ENCODE results near the gene TIMELESS. TPM values are rescaled to one million over a fixed set of nuclear protein-coding genes. Genes with fewer than 3 reads are reported as not detected.

Gene TIMELESS
- total RNA-seq, 4 donors from 2014 or later: 1.9 to 4.6 (median 2.5) TPM

DNA sequence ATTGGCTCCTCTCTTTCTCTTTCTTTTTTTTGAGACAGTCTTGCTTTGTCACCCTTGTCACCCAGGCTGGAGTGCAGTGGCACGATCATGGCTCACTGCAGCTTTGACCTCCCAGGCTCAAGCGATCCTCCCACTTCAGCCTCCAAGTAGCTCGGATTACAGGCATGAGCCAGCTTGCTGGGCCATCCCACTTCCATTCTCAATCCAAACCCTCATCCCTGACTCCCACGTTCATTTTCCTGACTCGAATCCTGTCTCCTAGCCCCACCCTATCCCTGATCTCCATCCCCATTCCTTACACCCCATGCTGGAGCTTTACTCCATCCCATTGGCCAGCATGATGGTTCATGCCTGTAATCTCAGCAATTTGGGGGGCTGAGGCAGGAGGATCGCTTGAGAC is 26.9 kb upstream of the TIMELESS start:
- TF ChIP-seq POLR2A (IDR thresholded peaks at IDR 0.05): no peak
- no peak for TF ChIP-seq CTCF (IDR thresholded peaks at IDR 0.05 in 4 of 5, conservative IDR thresholded peaks at IDR 0.05 in 1 of 5)
- Histone ChIP-seq H3K36me3 (peaks cover 0 to 6% of the 10 kb centered on the region in 2 donors), H3K4me1 (no peaks in the 10 kb centered on the region), H3K4me3 (no peak overlapping the region), H3K27me3 (no peaks in the 10 kb centered on the region), H3K27ac (no peak overlapping the region), H3K9me3 (no peaks in the 10 kb centered on the region)
- intact Hi-C loops (cut with DNase I; ENCODE audit: low total_unique reads) (no loop called here), in situ Hi-C loops (cut with MboI; ENCODE audit: low sequenced_read_pairs in 4 of 4) (no loop called here)
- ATAC-seq: no peak
- no peak for DNase-seq

- Histone ChIP-seq H3K4me1 (peaks cover 5 to 7% of the 10 kb centered on the region in 2 donors), H3K36me3 (peaks cover 0 to 6% of the 10 kb centered on the region in 2 donors), H3K27ac (no peak overlapping the region), H3K27me3 (no peaks in the 10 kb centered on the region), H3K9me3 (no peaks in the 10 kb centered on the region), H3K4me3 (no peak overlapping the region)
- in situ Hi-C loops (cut with MboI; ENCODE audit: low sequenced_read_pairs in 4 of 4) (loop anchor here in 1 of 4 donors (25.0 kb wide), 1 partner anchor 287 kb away; the partner anchor contains the start of gene SMARCC2), intact Hi-C loops (cut with DNase I; ENCODE audit: low total_unique reads) (no loop called here)
- TF ChIP-seq CTCF (IDR thresholded peaks at IDR 0.05 in 4 of 5, conservative IDR thresholded peaks at IDR 0.05 in 1 of 5) (no peak), POLR2A (IDR thresholded peaks at IDR 0.05) (no peak)
- DNase-seq (no peak), ATAC-seq (no peak)
Observed at GRCh38 chr12:56474389-56474788, 25.2 kb upstream of the TIMELESS start.

DNA sequence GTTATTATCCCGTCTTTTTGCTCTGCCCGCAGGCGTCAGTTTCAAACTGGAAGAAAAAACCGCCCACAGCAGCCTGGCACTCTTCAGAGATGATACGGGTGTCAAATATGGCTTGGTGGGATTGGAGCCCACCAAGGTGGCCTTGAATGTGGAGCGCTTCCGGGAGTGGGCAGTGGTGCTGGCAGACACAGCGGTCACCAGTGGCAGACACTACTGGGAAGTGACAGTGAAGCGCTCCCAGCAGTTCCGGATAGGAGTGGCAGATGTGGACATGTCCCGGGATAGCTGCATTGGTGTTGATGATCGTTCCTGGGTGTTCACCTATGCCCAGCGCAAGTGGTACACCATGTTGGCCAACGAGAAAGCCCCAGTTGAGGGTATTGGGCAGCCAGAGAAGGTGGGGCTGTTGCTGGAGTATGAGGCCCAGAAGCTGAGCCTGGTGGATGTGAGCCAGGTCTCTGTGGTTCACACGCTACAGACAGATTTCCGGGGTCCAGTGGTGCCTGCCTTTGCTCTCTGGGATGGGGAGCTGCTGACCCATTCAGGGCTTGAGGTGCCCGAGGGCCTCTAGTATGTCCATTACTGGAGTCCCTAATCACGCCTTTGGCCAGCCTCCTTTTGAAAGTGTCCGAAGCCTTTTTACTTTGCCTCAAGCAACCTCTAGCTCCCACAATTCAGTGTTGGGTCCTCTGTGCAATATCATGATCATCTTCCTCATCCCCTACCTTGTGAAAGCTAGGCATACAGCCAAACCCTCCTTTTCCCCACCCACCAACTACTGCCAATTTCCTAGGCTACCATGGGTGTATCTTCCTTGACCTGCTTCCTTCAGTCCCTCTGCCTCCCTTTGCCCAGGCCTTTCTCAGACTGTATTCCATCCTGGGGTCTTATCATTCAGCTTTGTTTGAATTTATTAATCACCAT is 20.0 kb upstream of the TIMELESS start:
- peak in 1 of 2 donors; percentile 39 for DNase-seq
- TF ChIP-seq POLR2A (IDR thresholded peaks at IDR 0.05) (no peak), CTCF (IDR thresholded peaks at IDR 0.05 in 4 of 5, conservative IDR thresholded peaks at IDR 0.05 in 1 of 5) (no peak)
- ATAC-seq: peak; percentile 20 to 36
- Histone ChIP-seq H3K36me3 (peaks cover 0 to 6% of the 10 kb centered on the region in 2 donors), H3K27me3 (no peaks in the 10 kb centered on the region), H3K4me3 (peak overlapping the region; percentile 82 to 96 (median 89)), H3K27ac (peak overlapping the region; percentile 88 to 94 (median 92)), H3K9me3 (no peaks in the 10 kb centered on the region), H3K4me1 (peaks cover 11 to 13% of the 10 kb centered on the region in 2 donors)
- intact Hi-C loops (cut with DNase I; ENCODE audit: low total_unique reads) (loop anchor here (5.0 to 10.0 kb wide), 3 partner anchors 137 to 244 kb away; partner anchors contain the start of genes CNPY2, NABP2, PAN2 and RNF41), in situ Hi-C loops (cut with MboI; ENCODE audit: low sequenced_read_pairs in 4 of 4) (loop anchor here in 3 of 4 donors (10.0 to 25.0 kb wide), 4 partner anchors 104 to 282 kb away; partner anchors contain the start of genes APOF (in 1 of the 3), SMARCC2 (in 1 of the 3) and STAT2 (in 1 of the 3))

DNA sequence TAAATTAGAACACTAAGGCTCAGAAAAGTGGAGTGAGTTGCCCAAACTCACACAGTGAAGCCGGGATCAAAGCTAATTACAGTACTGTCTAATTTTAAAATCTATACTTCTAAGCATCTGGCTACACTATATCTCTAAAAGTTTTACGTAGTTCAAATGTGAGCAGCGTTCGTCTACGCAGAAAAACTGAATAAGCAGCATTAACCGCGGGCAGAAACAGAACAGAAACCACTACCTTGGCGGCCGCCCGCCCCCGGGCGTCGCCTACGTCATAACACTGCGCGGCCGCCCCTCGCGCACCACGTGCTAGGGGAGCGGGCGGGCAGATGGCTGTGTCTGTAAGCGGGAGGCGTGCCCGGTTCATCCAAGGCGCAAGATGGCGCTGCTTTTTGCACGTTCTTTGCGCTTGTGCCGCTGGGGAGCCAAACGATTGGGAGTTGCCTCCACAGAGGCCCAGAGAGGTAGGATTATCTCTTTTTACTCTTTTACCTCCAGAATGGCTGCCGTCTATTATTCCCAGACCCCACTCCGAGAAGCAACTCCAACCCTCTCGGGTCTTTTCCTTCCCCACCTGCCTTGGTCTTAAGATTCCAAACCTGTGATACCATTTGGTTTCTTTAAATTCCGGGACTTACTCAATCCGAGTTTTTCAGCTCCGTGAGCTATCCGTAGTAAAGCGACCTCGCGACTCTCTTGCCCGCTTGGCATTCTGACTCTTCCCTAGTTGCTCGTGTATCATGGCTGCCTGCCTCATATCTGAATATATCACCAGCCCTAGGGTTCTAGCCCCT is 19.2 kb upstream of the TIMELESS start, which contains the start of gene SPRYD4:
Gene SPRYD4, plus strand, starts transcription at position 363 of the 791 bp plus-strand sequence. Its CDS starts 14 bp downstream, at position 377.
- TF ChIP-seq POLR2A (IDR thresholded peaks at IDR 0.05) (peak; percentile 82 to 85), CTCF (IDR thresholded peaks at IDR 0.05 in 4 of 5, conservative IDR thresholded peaks at IDR 0.05 in 1 of 5) (peak in 3 of 5 experiments; percentile 35 to 39 (median 35))
- peak within 1 kb of the TSS; percentile 82 to 96 (median 89) for H3K4me3 ChIP-seq
- in situ Hi-C loops (cut with MboI; ENCODE audit: low sequenced_read_pairs in 4 of 4) (loop anchor here in 3 of 4 donors (10.0 to 25.0 kb wide), 4 partner anchors 104 to 281 kb away; partner anchors contain the start of genes APOF (in 1 of the 3), SMARCC2 (in 1 of the 3) and STAT2 (in 1 of the 3)), intact Hi-C loops (cut with DNase I; ENCODE audit: low total_unique reads) (loop anchor here (1.0 to 10.0 kb wide), 4 partner anchors 19 to 244 kb away; partner anchors contain the start of genes CNPY2, NABP2, PAN2 and RNF41)
- H3K27ac ChIP-seq: peak within 1 kb of the TSS; percentile 88 to 94 (median 92)
- peaks cover 11 to 13% of the 10 kb centered on the region in 2 donors for H3K4me1 ChIP-seq
- H3K27me3 ChIP-seq: no peaks in the 10 kb centered on the region
- H3K9me3 ChIP-seq: no peaks in the 10 kb centered on the region
- ATAC-seq (peak; percentile 91 to 95), DNase-seq (peak; percentile 87 to 91)
- H3K36me3 ChIP-seq: peaks cover 0 to 3% of the 10 kb centered on the region in 2 donors

All from gastrocnemius medialis (tissue), 4 donors.